Rectal smooth muscle tissue (tissue), 1 donor: Measurements from ENCODE around the gene GRPEL2.
A peak's percentile ranks its signal among the peaks of the same experiment; 100 is the strongest.

Experiments used
- H3K27ac ChIP-seq: one replicate; pipeline ENCODE4 v1.7.0; 2013; ENCODE audit warnings: low read depth, low read length, inconsistent platforms
- H3K27me3 ChIP-seq: one replicate; pipeline ENCODE4 v1.7.0; 2013; ENCODE audit warnings: low read length; ENCODE audit not compliant: control insufficient read depth, insufficient read depth
- H3K36me3 ChIP-seq: one replicate; pipeline ENCODE4 v1.7.0; 2013; ENCODE audit warnings: low read length; ENCODE audit not compliant: control insufficient read depth, insufficient read depth
- H3K4me1 ChIP-seq: one replicate; pipeline ENCODE4 v1.7.0; 2013; ENCODE audit warnings: low read length; ENCODE audit not compliant: control insufficient read depth, insufficient read depth
- H3K4me3 ChIP-seq: one replicate; pipeline ENCODE4 v1.7.0; 2013; ENCODE audit warnings: low read length
- H3K9ac ChIP-seq: one replicate; pipeline ENCODE4 v1.7.0; 2013; ENCODE audit warnings: low read length

GRPEL2 gene

GRCh38 chr5:149345147-149345891, at the start of gene GRPEL2:
TSS of gene GRPEL2 (plus strand) at chr5:149345499. CDS start at chr5:149345540, 41 bp downstream.
- peak within 1 kb of the TSS; percentile 83 for H3K27ac ChIP-seq
- no peaks in the 10 kb centered on the region for H3K27me3 ChIP-seq
- peaks cover 12% of the 10 kb centered on the region for H3K36me3 ChIP-seq
- H3K9ac ChIP-seq = peak within 1 kb of the TSS; percentile 70
- H3K4me3 ChIP-seq = peak within 1 kb of the TSS; percentile 97
- H3K4me1 ChIP-seq = peaks cover 7% of the 10 kb centered on the region

GRCh38 chr5:149297340-149298025, 47.8 kb upstream of the GRPEL2 start:
- no peaks in the 10 kb centered on the region for H3K36me3 ChIP-seq
- H3K27ac ChIP-seq = no peak overlapping the region
- no peaks in the 10 kb centered on the region for H3K4me1 ChIP-seq

GRCh38 chr5:149298163-149298562, 47.1 kb upstream of the GRPEL2 start:
- no peaks in the 10 kb centered on the region for H3K4me1 ChIP-seq
- no peaks in the 10 kb centered on the region for H3K36me3 ChIP-seq
- no peak overlapping the region for H3K9ac ChIP-seq
- no peak overlapping the region for H3K4me3 ChIP-seq
- H3K27ac ChIP-seq = no peak overlapping the region
- no peaks in the 10 kb centered on the region for H3K27me3 ChIP-seq

More at GRCh38 chr5:149297340-149298025, 47.8 kb upstream of the GRPEL2 start:
- H3K4me3 ChIP-seq = no peak overlapping the region
- no peak overlapping the region for H3K9ac ChIP-seq
- no peaks in the 10 kb centered on the region for H3K27me3 ChIP-seq

GRCh38 chr5:149298842-149299404, 46.4 kb upstream of the GRPEL2 start:
- no peaks in the 10 kb centered on the region for H3K36me3 ChIP-seq
- no peak overlapping the region for H3K27ac ChIP-seq
- no peak overlapping the region for H3K4me3 ChIP-seq
- H3K9ac ChIP-seq = no peak overlapping the region
- no peaks in the 10 kb centered on the region for H3K27me3 ChIP-seq
- H3K4me1 ChIP-seq = no peaks in the 10 kb centered on the region

GRCh38 chr5:149299451-149300054, 45.7 kb upstream of the GRPEL2 start:
- no peaks in the 10 kb centered on the region for H3K4me1 ChIP-seq
- H3K27ac ChIP-seq = no peak overlapping the region
- H3K9ac ChIP-seq = no peak overlapping the region
- no peaks in the 10 kb centered on the region for H3K36me3 ChIP-seq
- H3K27me3 ChIP-seq = no peaks in the 10 kb centered on the region
- H3K4me3 ChIP-seq = no peak overlapping the region

GRCh38 chr5:149300441-149300840, 44.9 kb upstream of the GRPEL2 start:
- H3K27me3 ChIP-seq = no peaks in the 10 kb centered on the region
- no peaks in the 10 kb centered on the region for H3K4me1 ChIP-seq
- H3K4me3 ChIP-seq = no peak overlapping the region
- H3K27ac ChIP-seq = no peak overlapping the region
- no peak overlapping the region for H3K9ac ChIP-seq
- no peaks in the 10 kb centered on the region for H3K36me3 ChIP-seq

GRCh38 chr5:149301049-149301743, 44.1 kb upstream of the GRPEL2 start:
- Histone ChIP-seq H3K4me3 (no peak overlapping the region), H3K4me1 (no peaks in the 10 kb centered on the region), H3K9ac (no peak overlapping the region), H3K36me3 (no peaks in the 10 kb centered on the region), H3K27ac (no peak overlapping the region), H3K27me3 (no peaks in the 10 kb centered on the region)

GRCh38 chr5:149301744-149302380, 43.4 kb upstream of the GRPEL2 start:
- Histone ChIP-seq H3K9ac (no peak overlapping the region), H3K36me3 (no peaks in the 10 kb centered on the region), H3K27ac (no peak overlapping the region), H3K4me3 (no peak overlapping the region), H3K4me1 (no peaks in the 10 kb centered on the region), H3K27me3 (no peaks in the 10 kb centered on the region)

- H3K27ac ChIP-seq = no peak overlapping the region
- H3K4me1 ChIP-seq = no peaks in the 10 kb centered on the region
- H3K9ac ChIP-seq = no peak overlapping the region
- H3K27me3 ChIP-seq = no peaks in the 10 kb centered on the region
- no peaks in the 10 kb centered on the region for H3K36me3 ChIP-seq
- no peak overlapping the region for H3K4me3 ChIP-seq
Observed at GRCh38 chr5:149302641-149303040, 42.7 kb upstream of the GRPEL2 start.

- Histone ChIP-seq H3K27ac (no peak overlapping the region), H3K9ac (no peak overlapping the region), H3K4me1 (no peaks in the 10 kb centered on the region), H3K36me3 (no peaks in the 10 kb centered on the region), H3K27me3 (no peaks in the 10 kb centered on the region), H3K4me3 (no peak overlapping the region)
Observed at GRCh38 chr5:149303210-149303609, 42.1 kb upstream of the GRPEL2 start.

- no peaks in the 10 kb centered on the region for H3K4me1 ChIP-seq
- no peak overlapping the region for H3K4me3 ChIP-seq
- H3K27ac ChIP-seq = no peak overlapping the region
- no peaks in the 10 kb centered on the region for H3K27me3 ChIP-seq
- H3K36me3 ChIP-seq = no peaks in the 10 kb centered on the region
- H3K9ac ChIP-seq = no peak overlapping the region
Observed at GRCh38 chr5:149304195-149305078, 40.9 kb upstream of the GRPEL2 start.
